Measurements from ENCODE around the gene ASTE1. TPM values are rescaled to one million over a fixed set of nuclear protein-coding genes. Genes with fewer than 3 reads are reported as not detected.

Gene ASTE1
- total RNA-seq, 2 donors from 2014 or later: 6.1 to 7.7 TPM

- no peaks in the 10 kb centered on the region for H3K27me3 ChIP-seq (replicated peaks; ENCODE audit: insufficient read depth)
- intact Hi-C loops (cut with DNase I): no loop called here
- H3K9me3 ChIP-seq: no peaks in the 10 kb centered on the region
- H3K27ac ChIP-seq: no peak overlapping the region
- H3K4me1 ChIP-seq (replicated peaks): no peaks in the 10 kb centered on the region
- no peak overlapping the region for H3K4me3 ChIP-seq
- WGBS: 95% methylated on average over 1 of the region's 1 CpG
- TF ChIP-seq POLR2AphosphoS5 (IDR thresholded peaks at IDR 0.05): no peak
- no peak for TF ChIP-seq POLR2A (IDR thresholded peaks at IDR 0.05)
- no peak for TF ChIP-seq CTCF (IDR thresholded peaks at IDR 0.05)
- no peak for DNase-seq (ENCODE audit: low spot score)
- H3K36me3 ChIP-seq: no peaks in the 10 kb centered on the region
These were observed 25.6 kb downstream of the ASTE1 start for GRCh38 chr3:131001071-131001470.

- H3K4me1 ChIP-seq (replicated peaks): no peaks in the 10 kb centered on the region
- H3K27ac ChIP-seq: no peak overlapping the region
- H3K27me3 ChIP-seq (replicated peaks; ENCODE audit: insufficient read depth): no peaks in the 10 kb centered on the region
- H3K4me3 ChIP-seq: no peak overlapping the region
- no peak for TF ChIP-seq POLR2A (IDR thresholded peaks at IDR 0.05)
- TF ChIP-seq POLR2AphosphoS5 (IDR thresholded peaks at IDR 0.05): no peak
- no peak for TF ChIP-seq CTCF (IDR thresholded peaks at IDR 0.05)
- H3K36me3 ChIP-seq: peaks cover 0 to 3% of the 10 kb centered on the region in 2 donors
- intact Hi-C loops (cut with DNase I): no loop called here
- no peak for DNase-seq (ENCODE audit: low spot score)
- no peaks in the 10 kb centered on the region for H3K9me3 ChIP-seq
- 91% methylated on average over 7 of the region's 7 CpGs for WGBS
These were observed 29.3 kb downstream of the ASTE1 start for GRCh38 chr3:130997289-130997688.

GRCh38 chr3:130992344-130992743 lies 34.3 kb downstream of the ASTE1 start:
- TF ChIP-seq POLR2AphosphoS5 (IDR thresholded peaks at IDR 0.05) (no peak), CTCF (IDR thresholded peaks at IDR 0.05) (no peak), POLR2A (IDR thresholded peaks at IDR 0.05) (no peak)
- H3K36me3 ChIP-seq: peaks cover 0 to 3% of the 10 kb centered on the region in 2 donors

GRCh38 chr3:130991126-130991525 lies 35.5 kb downstream of the ASTE1 start:
- no peak overlapping the region for H3K4me3 ChIP-seq
- 90% methylated on average over 5 of the region's 5 CpGs for WGBS
- H3K27me3 ChIP-seq (replicated peaks; ENCODE audit: insufficient read depth): no peaks in the 10 kb centered on the region
- H3K36me3 ChIP-seq: peaks cover 0 to 3% of the 10 kb centered on the region in 2 donors
- no peak overlapping the region for H3K27ac ChIP-seq
- intact Hi-C loops (cut with DNase I): no loop called here
- DNase-seq (ENCODE audit: low spot score): no peak
- H3K4me1 ChIP-seq (replicated peaks): no peaks in the 10 kb centered on the region
- H3K9me3 ChIP-seq: no peaks in the 10 kb centered on the region
- TF ChIP-seq POLR2AphosphoS5 (IDR thresholded peaks at IDR 0.05): no peak
- TF ChIP-seq CTCF (IDR thresholded peaks at IDR 0.05): no peak
- no peak for TF ChIP-seq POLR2A (IDR thresholded peaks at IDR 0.05)

More at GRCh38 chr3:130992344-130992743, 34.3 kb downstream of the ASTE1 start:
- DNase-seq (ENCODE audit: low spot score): no peak
- Histone ChIP-seq H3K27ac (no peak overlapping the region), H3K9me3 (no peaks in the 10 kb centered on the region), H3K4me1 (replicated peaks) (no peaks in the 10 kb centered on the region), H3K27me3 (replicated peaks; ENCODE audit: insufficient read depth) (no peaks in the 10 kb centered on the region), H3K4me3 (no peak overlapping the region)
- WGBS: 44% methylated on average over 3 of the region's 3 CpGs
- intact Hi-C loops (cut with DNase I): no loop called here

- peaks cover 0 to 3% of the 10 kb centered on the region in 2 donors for H3K36me3 ChIP-seq
- WGBS: 70% methylated on average over 5 of the region's 5 CpGs
- H3K4me3 ChIP-seq: no peak overlapping the region
- no peaks in the 10 kb centered on the region for H3K9me3 ChIP-seq
- TF ChIP-seq POLR2AphosphoS5 (IDR thresholded peaks at IDR 0.05): no peak
- no peak for DNase-seq (ENCODE audit: low spot score)
- no peak overlapping the region for H3K27ac ChIP-seq
- H3K4me1 ChIP-seq (replicated peaks): no peaks in the 10 kb centered on the region
- no peaks in the 10 kb centered on the region for H3K27me3 ChIP-seq (replicated peaks; ENCODE audit: insufficient read depth)
- intact Hi-C loops (cut with DNase I): no loop called here
These were observed 36.3 kb downstream of the ASTE1 start for GRCh38 chr3:130990282-130990681.

Measured in prostate gland (tissue), 2 donors.